Neural cell (in vitro differentiated cells): ENCODE data around the gene MRC1.

Source experiments
- CTCF ChIP-seq: fragments of 450-650 bp; IDR thresholded peaks from 2 replicates; pipeline ENCODE4 v1.5.1; 2014; ENCODE audit warnings: antibody characterized with exemption, mild to moderate bottlenecking, moderate library complexity; ENCODE audit not compliant: poor library complexity, severe bottlenecking
- EP300 ChIP-seq: fragments of 450-650 bp; conservative IDR thresholded peaks from 2 replicates; pipeline ENCODE4 v1.6.1; 2014; ENCODE audit warnings: antibody characterized with exemption, mild to moderate bottlenecking, moderate library complexity; ENCODE audit not compliant: poor library complexity, severe bottlenecking
- EZH2 ChIP-seq: fragments of 200-600, 300-800 bp; shearing (Covaris generic), sonication (generic); IDR thresholded peaks from 2 replicates; pipeline ENCODE4 v1.6.1; 2014; ENCODE audit warnings: antibody characterized with exemption, low read length, borderline replicate concordance, mild to moderate bottlenecking; ENCODE audit not compliant: insufficient read depth, poor library complexity, severe bottlenecking

- TF ChIP-seq CTCF, result no peak
- no peak for TF ChIP-seq EZH2
- no peak for TF ChIP-seq EP300
These were observed 105.3 kb downstream of the MRC1 start for GRCh38 chr10:17914169-17915045.
